Gastrocnemius medialis (tissue), 4 donors: Measurements from ENCODE around the gene ZNF724. TPM values are rescaled to one million over a fixed set of nuclear protein-coding genes. Genes with fewer than 3 reads are reported as not detected.
"Not testable (repeated sequence)": the region's sequence is repeated elsewhere in the genome, so short reads cannot be mapped to it uniquely, and the experiment has no call there.

Experiments
- ATAC-seq, 2 donors: fragments of 150-250 bp; one replicate each; pipeline ENCODE4 v1.9.1; 2016
- DNase-seq, 2 donors: peaks; one replicate each; pipeline ENCODE4 v3.0.0-alpha.2; 2019
- H3K27ac ChIP-seq, 4 donors: fragments of 200-600 bp; sonication (generic); 1 replicate in 1 of 4; 2 replicates in 3 of 4; pipeline ENCODE4 v1.5.1; 2016 to 2018; ENCODE audit warnings: mild to moderate bottlenecking in 2 of 4, moderate library complexity in 1 of 4
- H3K27me3 ChIP-seq, 3 donors: fragments of 200-600 bp; sonication (generic) in 2 of 3; 1 replicate in 1 of 3; 2 replicates in 2 of 3; pipeline versions ENCODE4 v1.5.1 to v1.6.0; 2016 to 2019; ENCODE audit warnings: mild to moderate bottlenecking in 1 of 3, moderate library complexity in 1 of 3
- H3K36me3 ChIP-seq, 2 donors: fragments of 200-600 bp; sonication (generic) in 1 of 2; one replicate each; pipeline ENCODE4 v1.5.1; 2017 to 2018
- H3K4me1 ChIP-seq, 2 donors: fragments of 200-600 bp; sonication (generic) in 1 of 2; one replicate each; pipeline ENCODE4 v1.5.1; 2016 to 2017; ENCODE audit warnings: mild to moderate bottlenecking in 2 of 2
- H3K4me3 ChIP-seq, 4 donors: fragments of 200-600 bp; sonication (generic) in 3 of 4; 1 replicate in 1 of 4; 2 replicates in 3 of 4; pipeline ENCODE4 v1.5.1; 2016 to 2019; ENCODE audit warnings: mild to moderate bottlenecking in 2 of 4
- H3K9me3 ChIP-seq, 3 donors: fragments of 200-600 bp; sonication (generic) in 2 of 3; 1 replicate in 1 of 3; 2 replicates in 2 of 3; pipeline ENCODE4 v1.5.1; 2016 to 2019
- POLR2A ChIP-seq, 2 donors: fragments of 450-650 bp; IDR thresholded peaks; one replicate each; pipeline ENCODE4 v1.6.1; 2017; ENCODE audit warnings: antibody characterized with exemption in 2 of 2, mild to moderate bottlenecking in 2 of 2, moderate library complexity in 2 of 2
- in situ Hi-C, 4 donors: fragments of 200-750 bp; cut with MboI; loops; one replicate each; pipeline versions ENCODE4 v1.15.0 to v1.8.0; 2017; ENCODE audit warnings: low sequenced_read_pairs in 4 of 4
- intact Hi-C: fragments of 100-400 bp; cut with DNase I; formaldehyde crosslinking; loops from one replicate; pipeline ENCODE4 v1.15.1; 2023; ENCODE audit warnings: low total_unique reads
- total RNA-seq, 4 donors: library from RNA; depleted of rRNA; stranded (reverse); fragments of >200 nt; gene quantifications; one replicate each; pipeline versions ENCODE4 v1.1.0 to v1.2.3, GENCODE V29; 2016
- TF ChIP-seq, protein P1 (sequence below), 5 experiments: fragments of 450-650 bp in 3 of 5; fragments of 200-600 bp in 2 of 5; sonication (generic) in 2 of 5; IDR thresholded peaks in 4 of 5; conservative IDR thresholded peaks in 1 of 5; 1 replicate in 4 of 5; 2 replicates in 1 of 5; pipeline ENCODE4 v1.5.1; 2016 to 2019; ENCODE audit warnings: antibody characterized with exemption in 5 of 5, mild to moderate bottlenecking in 3 of 5, moderate library complexity in 3 of 5

ZNF724 gene
- total RNA-seq, 4 donors from 2014 or later = 0.20 to 0.62 (median 0.46) TPM; not detected in 1

DNA sequence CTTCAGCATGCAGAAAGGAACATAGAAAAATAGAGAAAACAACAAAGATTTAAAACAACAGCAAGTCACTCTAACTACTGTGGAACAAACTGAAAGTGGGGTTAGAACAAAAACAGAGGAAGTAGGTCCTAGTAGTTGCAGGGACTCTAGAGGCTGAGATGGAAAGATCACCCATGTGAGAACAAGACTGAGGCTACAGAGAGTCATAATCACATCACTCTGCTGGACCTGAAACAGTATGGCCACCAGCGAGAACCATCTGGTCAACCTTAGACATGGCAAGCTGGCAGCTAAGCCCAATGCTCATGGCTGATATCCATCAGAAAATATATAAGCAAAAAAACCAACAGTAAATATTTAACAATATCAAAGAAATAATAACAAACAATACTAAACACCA, 35.8 kb upstream of the ZNF724 start:
- Histone ChIP-seq H3K9me3 (no peaks in the 10 kb centered on the region), H3K36me3 (no peaks in the 10 kb centered on the region), H3K4me1 (no peaks in the 10 kb centered on the region), H3K27me3 (no peaks in the 10 kb centered on the region), H3K27ac (no peak overlapping the region), H3K4me3 (no peak overlapping the region)
- in situ Hi-C loops (no loop called here), intact Hi-C loops (no loop called here)
- TF ChIP-seq, protein P1, sequence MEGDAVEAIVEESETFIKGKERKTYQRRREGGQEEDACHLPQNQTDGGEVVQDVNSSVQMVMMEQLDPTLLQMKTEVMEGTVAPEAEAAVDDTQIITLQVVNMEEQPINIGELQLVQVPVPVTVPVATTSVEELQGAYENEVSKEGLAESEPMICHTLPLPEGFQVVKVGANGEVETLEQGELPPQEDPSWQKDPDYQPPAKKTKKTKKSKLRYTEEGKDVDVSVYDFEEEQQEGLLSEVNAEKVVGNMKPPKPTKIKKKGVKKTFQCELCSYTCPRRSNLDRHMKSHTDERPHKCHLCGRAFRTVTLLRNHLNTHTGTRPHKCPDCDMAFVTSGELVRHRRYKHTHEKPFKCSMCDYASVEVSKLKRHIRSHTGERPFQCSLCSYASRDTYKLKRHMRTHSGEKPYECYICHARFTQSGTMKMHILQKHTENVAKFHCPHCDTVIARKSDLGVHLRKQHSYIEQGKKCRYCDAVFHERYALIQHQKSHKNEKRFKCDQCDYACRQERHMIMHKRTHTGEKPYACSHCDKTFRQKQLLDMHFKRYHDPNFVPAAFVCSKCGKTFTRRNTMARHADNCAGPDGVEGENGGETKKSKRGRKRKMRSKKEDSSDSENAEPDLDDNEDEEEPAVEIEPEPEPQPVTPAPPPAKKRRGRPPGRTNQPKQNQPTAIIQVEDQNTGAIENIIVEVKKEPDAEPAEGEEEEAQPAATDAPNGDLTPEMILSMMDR (IDR thresholded peaks at IDR 0.05 in 4 of 5, conservative IDR thresholded peaks at IDR 0.05 in 1 of 5) = no peak
- TF ChIP-seq POLR2A (IDR thresholded peaks at IDR 0.05) = no peak
- DNase-seq (no peak), ATAC-seq (no peak)

DNA sequence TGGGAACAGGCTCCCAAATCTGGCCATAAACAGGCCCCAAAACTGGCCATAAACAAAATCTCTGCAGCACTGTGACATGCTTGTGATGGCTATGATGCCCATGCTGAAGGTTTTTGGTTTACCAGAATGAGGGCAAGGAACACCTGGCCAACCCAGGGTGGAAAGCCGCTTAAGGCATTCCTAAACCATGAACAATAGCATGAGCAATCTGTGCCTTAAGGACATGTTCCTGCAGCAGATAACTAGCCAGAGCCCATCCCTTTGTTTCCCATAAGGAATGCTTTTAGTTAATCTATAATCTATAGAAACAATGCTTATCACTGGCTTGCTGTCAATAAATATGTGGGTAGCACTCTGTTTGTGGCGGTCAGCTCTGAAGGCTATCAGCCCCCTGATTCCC, 35.1 kb upstream of the ZNF724 start:
- intact Hi-C loops, DNase-seq, H3K27ac ChIP-seq, ATAC-seq, in situ Hi-C loops, H3K36me3 ChIP-seq, H3K9me3 ChIP-seq, H3K4me1 ChIP-seq, H3K27me3 ChIP-seq, H3K4me3 ChIP-seq: not testable (repeated sequence)

DNA sequence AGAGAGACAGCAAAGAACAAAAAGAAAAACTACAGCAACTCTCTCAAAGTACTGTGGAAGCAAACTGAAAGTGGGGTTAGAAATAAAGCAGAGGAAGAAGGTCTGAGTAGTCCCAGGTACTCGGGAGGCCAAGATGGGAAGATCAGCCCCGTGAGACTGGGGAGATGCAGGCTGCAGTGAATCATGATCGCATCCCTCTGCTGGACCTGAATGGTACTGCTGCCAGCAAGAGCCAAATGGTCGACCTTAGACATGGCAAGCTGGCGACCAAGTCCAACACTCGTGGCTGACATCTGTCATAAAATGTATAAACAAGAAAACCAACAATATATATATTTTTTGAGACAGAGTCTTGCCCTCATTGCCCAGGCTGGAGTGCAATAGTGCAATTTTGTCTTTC, 33.7 kb upstream of the ZNF724 start:
- Histone ChIP-seq H3K9me3 (no peaks in the 10 kb centered on the region), H3K4me1 (no peaks in the 10 kb centered on the region), H3K36me3 (no peaks in the 10 kb centered on the region), H3K27me3 (no peaks in the 10 kb centered on the region), H3K4me3 (no peak overlapping the region), H3K27ac (no peak overlapping the region)
- intact Hi-C loops = no loop called here
- TF ChIP-seq POLR2A (IDR thresholded peaks at IDR 0.05) = no peak
- TF ChIP-seq, protein P1 (IDR thresholded peaks at IDR 0.05 in 4 of 5, conservative IDR thresholded peaks at IDR 0.05 in 1 of 5) = peak in 4 of 5 experiments; percentile 11 to 60 (median 36)
- ATAC-seq = no peak
- in situ Hi-C loops = no loop called here
- DNase-seq = peak in 1 of 2 donors; percentile 18

DNA sequence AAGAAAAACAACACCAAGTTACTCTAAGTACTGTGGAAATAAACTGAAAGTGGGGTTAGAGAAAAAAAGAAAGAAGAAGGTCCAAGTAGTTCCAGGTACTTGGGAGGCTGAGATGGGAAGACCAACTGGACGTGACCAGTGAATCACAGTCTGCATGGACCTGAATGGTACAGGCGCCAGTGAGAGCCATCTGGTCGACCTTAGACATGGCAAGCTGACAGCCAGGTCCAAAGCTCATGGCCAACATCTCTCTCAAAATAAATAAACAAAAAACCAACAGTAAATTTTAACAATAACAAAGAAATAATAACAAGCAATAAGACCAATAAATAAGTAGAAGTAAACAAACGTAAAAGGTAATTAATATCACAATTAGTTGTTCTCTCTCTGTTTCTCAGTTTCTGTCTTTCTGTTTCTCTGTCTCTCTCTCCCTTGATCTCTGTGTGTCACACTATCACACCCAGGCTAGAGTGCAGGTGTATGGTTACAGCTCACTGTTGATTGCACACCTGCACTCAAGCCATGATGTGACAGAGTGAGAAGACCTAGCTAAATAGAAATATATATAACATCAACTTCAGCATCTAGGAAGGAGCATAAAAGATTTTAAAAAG, 31.6 kb upstream of the ZNF724 start:
- intact Hi-C loops = no loop called here

DNA sequence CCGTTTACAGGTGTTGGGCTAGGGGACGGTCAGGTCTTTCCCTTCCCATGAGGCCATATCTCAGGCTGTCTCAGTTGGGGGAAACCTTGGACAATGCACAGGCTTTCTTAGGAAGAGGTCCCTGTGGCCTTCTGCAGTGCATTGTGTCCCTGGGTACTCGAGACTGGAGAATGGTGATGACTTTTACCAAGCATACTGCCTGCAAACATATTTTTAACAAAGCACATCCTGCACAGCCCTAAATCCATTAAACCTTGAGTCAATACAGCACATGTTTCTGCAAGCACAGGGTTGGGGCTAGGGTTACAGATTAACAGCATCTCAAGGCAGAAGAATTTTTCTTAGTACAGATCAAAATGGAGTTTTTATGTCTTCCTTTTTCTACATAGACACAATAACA, 27.9 kb upstream of the ZNF724 start:
- intact Hi-C loops, H3K4me3 ChIP-seq, H3K27me3 ChIP-seq, H3K9me3 ChIP-seq, in situ Hi-C loops, ATAC-seq, H3K36me3 ChIP-seq, H3K4me1 ChIP-seq, DNase-seq, H3K27ac ChIP-seq: not testable (repeated sequence)

More for the DNA sequence above, 31.6 kb upstream of the ZNF724 start:
- no peak for TF ChIP-seq POLR2A (IDR thresholded peaks at IDR 0.05)
- TF ChIP-seq, protein P1 (IDR thresholded peaks at IDR 0.05 in 4 of 5, conservative IDR thresholded peaks at IDR 0.05 in 1 of 5) = no peak
- in situ Hi-C loops = no loop called here
- Histone ChIP-seq H3K27me3 (no peaks in the 10 kb centered on the region), H3K36me3 (no peaks in the 10 kb centered on the region), H3K4me1 (no peaks in the 10 kb centered on the region), H3K27ac (no peak overlapping the region), H3K9me3 (no peaks in the 10 kb centered on the region), H3K4me3 (no peak overlapping the region)
- no peak for DNase-seq
- no peak for ATAC-seq
